ENCODE measurements around the gene STXBP3. TPM values are rescaled to one million over a fixed set of nuclear protein-coding genes. Genes with fewer than 3 reads are reported as not detected.

The STXBP3 gene
- total and polyA plus RNA-seq, 2 of the 13 experiments (the other 11 are each of a cell fraction or from before 2014, with no cell fraction given) = 13.0 to 20.8 TPM

- no peak overlapping the region for H3K27ac ChIP-seq (ENCODE audit: extremely low read length, insufficient read depth, low read length)
- H2AFZ ChIP-seq (ENCODE audit: low read length) = no peak overlapping the region
- no peaks in the 10 kb centered on the region for H3K9me3 ChIP-seq (ENCODE audit: low read length)
- peaks cover 0 to 4% of the 10 kb centered on the region in 2 experiments; a peak in 2 of 5 replicates for H3K27me3 ChIP-seq (ENCODE audit: control insufficient read depth in 1 of 2, insufficient read depth in 2 of 2, low read length in 2 of 2)
- no peak overlapping the region for H3K9ac ChIP-seq (ENCODE audit: insufficient read depth, low read depth, low read length)
- H3K4me2 ChIP-seq (ENCODE audit: low read depth, low read length) = peak overlapping the region; percentile 45
- peaks cover 35% of the 10 kb centered on the region for H3K4me1 ChIP-seq (ENCODE audit: insufficient read depth, low read length)
- DNase-seq (ENCODE audit: low spot score) (peak; percentile 67), ATAC-seq (peak; percentile 85), FAIRE-seq (peak; percentile 92)
- no peaks in the 10 kb centered on the region for H3K36me3 ChIP-seq (replicated peaks in 1 of 2; ENCODE audit: control insufficient read depth in 1 of 2, insufficient read depth in 2 of 2, low read length in 2 of 2)
- CTCF ChIA-PET (ENCODE audit: low intra/inter-chr PET ratio, low total read pairs) = interaction anchor here (1.0 to 3.7 kb wide), 3 partner anchors 69 to 435 kb away, joined by 3 to 66 read pairs (median 5); a partner anchor contains a TSS
- BruUV-seq (replicated peaks) = no TSS peak
- no peak overlapping the region for H3K4me3 ChIP-seq (replicated peaks in 1 of 3; ENCODE audit: insufficient read depth in 1 of 3, low read depth in 2 of 3, low read length in 3 of 3)
- no peaks in the 10 kb centered on the region for H4K20me1 ChIP-seq (ENCODE audit: insufficient read depth, low read length)
- POLR2A ChIA-PET = interaction anchor here (0.9 kb wide), 1 partner anchor 61 kb away, joined by 3 read pairs; no protein-coding TSS in a partner anchor
- H3K79me2 ChIP-seq (ENCODE audit: insufficient read depth, low read length) = no peaks in the 10 kb centered on the region
- WGBS (ENCODE audit: low lambda C conversion rate) = 25% methylated on average over 11 of the region's 12 CpGs
- in situ Hi-C loops (cut with HindIII; ENCODE audit: extremely low pct_ligation_motif_present, low pct_unique_long_range_greater_than_20kb) = no loop called here
- intact Hi-C loops (cut with micrococcal nuclease; ENCODE audit: unreplicated experiment) = loop anchor here (1.0 to 2.0 kb wide), 2 partner anchors 70 to 284 kb away; a partner anchor contains a TSS
- TF ChIP-seq SRSF1 (optimal IDR thresholded peaks at IDR 0.05; ENCODE audit: low read depth, low read length) = no peak
- TF ChIP-seq PHF8 (CRISPR knock-in tag; IDR thresholded peaks at IDR 0.05) = no peak
- TF ChIP-seq BHLHE40 (IDR thresholded peaks at IDR 0.05; ENCODE audit: low read length) = peak; percentile 49; the same call in 1 of the 2 replicates
- TF ChIP-seq MNT (IDR thresholded peaks at IDR 0.05) = peak; percentile 76
- no peak for TF ChIP-seq ARID3A (IDR thresholded peaks at IDR 0.05; ENCODE audit: low read depth, low read length)
- TF ChIP-seq ZNF263 (CRISPR knock-in tag; IDR thresholded peaks at IDR 0.05) = peak; percentile 78
- no peak for TF ChIP-seq ZNF563 (CRISPR knock-in tag; IDR thresholded peaks at IDR 0.05)
- no peak for TF ChIP-seq ZNF468 (CRISPR knock-in tag; IDR thresholded peaks at IDR 0.05)
- no peak for TF ChIP-seq KAT8 (CRISPR knock-in tag; IDR thresholded peaks at IDR 0.05)
- TF ChIP-seq, protein P1, sequence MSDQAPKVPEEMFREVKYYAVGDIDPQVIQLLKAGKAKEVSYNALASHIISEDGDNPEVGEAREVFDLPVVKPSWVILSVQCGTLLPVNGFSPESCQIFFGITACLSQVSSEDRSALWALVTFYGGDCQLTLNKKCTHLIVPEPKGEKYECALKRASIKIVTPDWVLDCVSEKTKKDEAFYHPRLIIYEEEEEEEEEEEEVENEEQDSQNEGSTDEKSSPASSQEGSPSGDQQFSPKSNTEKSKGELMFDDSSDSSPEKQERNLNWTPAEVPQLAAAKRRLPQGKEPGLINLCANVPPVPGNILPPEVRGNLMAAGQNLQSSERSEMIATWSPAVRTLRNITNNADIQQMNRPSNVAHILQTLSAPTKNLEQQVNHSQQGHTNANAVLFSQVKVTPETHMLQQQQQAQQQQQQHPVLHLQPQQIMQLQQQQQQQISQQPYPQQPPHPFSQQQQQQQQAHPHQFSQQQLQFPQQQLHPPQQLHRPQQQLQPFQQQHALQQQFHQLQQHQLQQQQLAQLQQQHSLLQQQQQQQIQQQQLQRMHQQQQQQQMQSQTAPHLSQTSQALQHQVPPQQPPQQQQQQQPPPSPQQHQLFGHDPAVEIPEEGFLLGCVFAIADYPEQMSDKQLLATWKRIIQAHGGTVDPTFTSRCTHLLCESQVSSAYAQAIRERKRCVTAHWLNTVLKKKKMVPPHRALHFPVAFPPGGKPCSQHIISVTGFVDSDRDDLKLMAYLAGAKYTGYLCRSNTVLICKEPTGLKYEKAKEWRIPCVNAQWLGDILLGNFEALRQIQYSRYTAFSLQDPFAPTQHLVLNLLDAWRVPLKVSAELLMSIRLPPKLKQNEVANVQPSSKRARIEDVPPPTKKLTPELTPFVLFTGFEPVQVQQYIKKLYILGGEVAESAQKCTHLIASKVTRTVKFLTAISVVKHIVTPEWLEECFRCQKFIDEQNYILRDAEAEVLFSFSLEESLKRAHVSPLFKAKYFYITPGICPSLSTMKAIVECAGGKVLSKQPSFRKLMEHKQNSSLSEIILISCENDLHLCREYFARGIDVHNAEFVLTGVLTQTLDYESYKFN (CRISPR knock-in tag; conservative IDR thresholded peaks at IDR 0.05) = no peak
- TF ChIP-seq MAZ (IDR thresholded peaks at IDR 0.05; ENCODE audit: borderline replicate concordance, low read depth, low read length) = no peak
- no peak for TF ChIP-seq MAZ (CRISPR knock-in tag; IDR thresholded peaks at IDR 0.05; ENCODE audit: low read depth)
- peak; percentile 66 for TF ChIP-seq RAD21 (CRISPR knock-in tag; IDR thresholded peaks at IDR 0.05)
- no peak for TF ChIP-seq BCLAF1 (IDR thresholded peaks at IDR 0.05)
Measured at GRCh38 chr1:108828074-108828961, 81.8 kb downstream of the STXBP3 start.
